GM18505 (cell line): Measurements from ENCODE around the gene KCNIP4.

Experiments
- ATAC-seq: cut with Tn5 transposase; IDR thresholded peaks from one replicate; pipeline ENCODE4 v1.9.1; 2021; ENCODE audit not compliant: unreplicated experiment
- POLR2A ChIP-seq: IDR thresholded peaks from 4 replicates; pipeline ENCODE4 v1.6.1; 2011; ENCODE audit warnings: borderline replicate concordance; ENCODE audit not compliant: insufficient read depth, insufficient read length; ENCODE audit errors: extremely low read depth

KCNIP4 gene

DNA sequence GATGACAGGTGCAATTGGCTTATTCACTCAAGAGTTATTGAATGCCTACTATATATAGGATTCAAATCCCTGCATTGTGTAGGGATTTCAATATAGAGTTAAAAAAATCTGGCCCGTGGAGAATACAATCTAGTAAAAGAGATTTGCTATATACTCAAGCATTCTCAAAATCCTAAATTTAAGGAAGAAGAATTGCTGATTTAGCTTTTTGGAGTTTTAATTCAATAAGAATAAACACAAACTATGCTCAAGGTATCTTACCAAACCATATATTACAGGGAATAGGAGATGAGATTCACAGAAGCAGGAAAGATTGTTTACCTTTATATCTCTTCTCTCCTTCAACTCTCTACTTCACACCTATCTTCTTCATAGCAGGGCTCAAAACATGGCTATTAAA lies 771.5 kb downstream of the KCNIP4 start:
- no peak for ATAC-seq
- no peak for TF ChIP-seq POLR2A

DNA sequence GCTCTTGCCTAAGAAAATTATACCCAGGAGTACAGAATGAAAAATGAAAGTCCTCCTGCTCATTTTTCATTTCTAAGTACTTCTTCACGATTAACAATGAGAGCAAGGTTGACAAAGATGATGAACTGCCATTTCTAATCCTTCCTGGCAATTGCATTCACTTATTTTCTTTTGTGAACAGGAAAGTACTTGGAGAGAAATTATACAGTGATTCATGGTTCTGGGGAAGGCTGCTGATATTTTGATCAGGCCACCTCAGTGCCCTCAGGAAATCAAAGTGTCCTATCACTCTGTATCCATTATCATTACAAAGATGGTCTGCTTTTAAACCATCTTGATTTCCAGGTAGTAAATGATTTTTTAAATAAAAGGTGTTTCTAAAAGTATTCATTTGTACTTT lies 780.9 kb downstream of the KCNIP4 start:
- no peak for TF ChIP-seq POLR2A
- no peak for ATAC-seq

DNA sequence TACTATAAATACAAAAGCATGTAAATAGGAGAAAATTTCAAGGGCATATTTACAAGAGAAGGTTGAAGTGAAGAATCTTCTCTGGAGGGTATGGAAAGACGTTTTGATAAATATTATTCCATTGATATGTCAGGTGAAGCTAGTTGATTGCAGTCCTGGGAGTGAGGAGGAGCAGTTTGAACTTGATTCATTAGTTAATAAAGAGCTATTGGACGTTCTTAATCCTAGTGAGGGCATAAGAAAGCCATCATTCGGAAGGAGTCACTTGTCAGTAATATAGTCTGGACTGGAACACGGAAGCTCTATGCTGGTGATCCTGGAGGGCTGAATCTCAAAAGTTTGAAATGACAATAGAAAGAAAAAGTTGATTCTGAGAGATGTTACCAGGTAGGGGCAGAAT lies 793.2 kb downstream of the KCNIP4 start:
- no peak for ATAC-seq
- no peak for TF ChIP-seq POLR2A

DNA sequence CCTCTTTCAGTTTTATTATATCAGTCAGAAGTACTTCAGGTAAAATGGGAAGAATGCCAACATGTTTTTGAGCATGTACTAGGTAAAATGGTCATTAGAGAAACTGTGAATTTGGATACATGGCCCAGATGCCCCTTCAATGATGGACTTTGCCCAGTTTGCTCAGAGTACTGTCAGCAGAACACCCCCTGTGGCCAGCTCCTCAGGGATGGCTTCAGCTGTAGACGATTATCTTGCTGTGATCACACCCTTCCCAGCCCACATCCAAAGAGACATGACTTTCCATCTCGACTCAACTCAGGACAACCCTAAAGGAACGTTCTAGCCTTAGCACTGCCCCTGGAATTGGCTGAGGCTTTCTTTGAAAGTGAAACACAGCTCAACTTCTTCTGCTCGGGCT lies 809.2 kb downstream of the KCNIP4 start:
- ATAC-seq, result no peak
- no peak for TF ChIP-seq POLR2A

DNA sequence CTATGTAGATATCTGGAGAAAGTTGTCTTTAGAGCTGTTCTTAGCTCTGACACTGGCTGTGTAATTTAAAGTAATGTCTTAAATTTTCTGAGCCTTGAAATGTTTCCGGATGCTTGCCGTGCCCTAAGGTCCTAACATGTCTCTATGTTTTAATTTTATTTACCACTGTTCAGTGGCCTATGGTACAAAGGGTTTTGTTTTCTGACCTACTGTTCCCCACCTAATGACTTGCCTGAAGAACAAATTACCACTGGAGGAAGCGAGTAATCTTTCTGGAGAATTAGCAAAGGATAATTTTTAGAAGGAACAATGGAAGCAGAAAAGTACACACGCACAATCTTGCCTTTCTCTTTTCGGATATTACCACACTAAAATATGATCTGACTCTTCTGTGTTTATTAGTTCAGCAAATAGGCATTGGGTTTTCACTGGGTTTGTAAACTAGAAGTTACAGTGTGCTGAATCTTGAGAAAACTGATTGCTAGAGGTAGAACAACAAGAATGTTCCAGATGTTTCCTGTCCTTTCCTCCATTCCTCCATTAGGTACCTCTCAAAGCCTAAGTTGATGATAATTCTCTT lies 812.4 kb downstream of the KCNIP4 start:
- no peak for ATAC-seq
- no peak for TF ChIP-seq POLR2A

- TF ChIP-seq POLR2A, result no peak
- no peak for ATAC-seq
Observed at GRCh38 chr4:21134994-21135393, 813.6 kb downstream of the KCNIP4 start.

GRCh38 chr4:21130606-21131005 lies 818.0 kb downstream of the KCNIP4 start:
- TF ChIP-seq POLR2A, result no peak
- ATAC-seq, result no peak

DNA sequence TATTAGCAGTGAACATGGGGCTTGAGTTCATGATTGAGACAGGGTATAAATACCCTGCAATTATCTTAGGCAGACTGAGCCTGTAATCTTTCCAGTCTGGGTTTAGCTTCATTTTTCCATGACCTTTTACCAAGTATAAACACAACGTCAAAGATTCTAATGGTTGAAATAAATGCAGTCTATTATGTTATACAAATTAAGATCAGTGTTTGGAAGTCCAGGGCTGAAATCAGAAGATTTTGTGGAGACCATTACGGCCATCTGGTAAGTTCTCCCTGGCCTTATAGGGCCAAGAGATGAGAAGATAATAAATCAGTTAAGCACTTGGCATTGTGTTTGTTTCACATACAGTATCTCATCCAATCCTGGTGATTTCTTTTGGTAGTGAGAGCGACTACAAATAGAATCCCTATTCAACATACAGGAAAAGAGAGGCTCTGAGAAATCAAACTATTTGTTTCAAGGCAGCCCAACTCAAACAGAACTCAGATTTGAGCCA lies 822.5 kb downstream of the KCNIP4 start:
- no peak for ATAC-seq
- TF ChIP-seq POLR2A, result no peak

DNA sequence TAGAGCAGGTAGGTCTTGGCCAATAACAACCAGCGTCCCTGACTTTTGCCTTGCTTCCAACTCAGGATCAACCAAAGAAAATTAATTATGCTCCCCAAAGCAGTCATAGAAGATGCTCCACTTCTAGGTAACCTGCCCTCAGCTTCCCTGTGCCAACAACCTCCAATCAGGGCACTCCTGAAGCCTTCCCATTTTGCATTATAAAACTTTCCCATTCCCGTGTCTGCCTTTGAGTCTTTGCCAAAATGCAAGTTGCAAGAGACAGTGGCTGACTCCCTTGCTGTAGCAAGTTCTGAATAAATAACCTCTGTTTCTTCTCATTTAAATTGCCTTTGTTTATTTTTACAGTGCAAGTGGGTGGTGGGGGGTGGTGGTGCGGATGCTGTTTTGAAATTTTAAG lies 830.3 kb downstream of the KCNIP4 start:
- ATAC-seq, result no peak
- TF ChIP-seq POLR2A, result no peak

- TF ChIP-seq POLR2A, result no peak
- no peak for ATAC-seq
Observed at GRCh38 chr4:21117541-21118180, 830.9 kb downstream of the KCNIP4 start.

DNA sequence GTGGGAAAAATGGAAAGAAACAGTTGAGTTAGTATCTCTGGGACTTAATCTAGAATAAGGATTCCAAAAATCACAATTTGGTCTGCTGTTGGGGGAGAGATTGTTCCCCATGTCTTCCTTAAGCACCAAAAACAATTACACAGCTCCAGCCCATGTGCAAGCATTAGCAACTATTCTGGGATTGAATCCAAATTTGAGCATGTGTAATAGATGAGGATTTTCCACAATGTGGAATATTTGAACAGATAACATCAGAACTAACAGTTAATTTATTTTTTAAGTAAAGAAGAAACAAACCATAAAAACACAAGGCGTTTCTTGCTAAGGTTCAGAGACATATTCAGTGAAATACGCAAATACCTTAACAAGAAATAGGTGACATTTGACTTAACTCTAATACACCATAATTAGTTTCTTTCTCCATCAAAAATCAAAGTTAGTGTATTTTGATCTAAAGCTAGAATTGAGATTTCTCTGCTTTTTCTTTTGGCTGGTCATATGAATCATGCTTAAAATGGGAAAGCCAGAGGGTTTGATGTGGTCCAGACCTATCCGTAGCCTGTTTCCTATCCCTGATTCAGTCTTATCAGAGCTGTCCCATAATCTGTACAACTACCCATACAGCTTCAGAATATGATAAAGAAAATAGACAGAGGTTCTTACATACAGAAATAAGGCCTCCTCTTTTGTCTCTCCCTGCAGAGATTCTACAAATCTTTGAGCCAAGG lies 834.9 kb downstream of the KCNIP4 start:
- no peak for TF ChIP-seq POLR2A
- no peak for ATAC-seq

GRCh38 chr4:21102667-21103066 lies 845.9 kb downstream of the KCNIP4 start:
- no peak for TF ChIP-seq POLR2A
- no peak for ATAC-seq

GRCh38 chr4:21097865-21098264 lies 850.7 kb downstream of the KCNIP4 start:
- no peak for ATAC-seq
- no peak for TF ChIP-seq POLR2A

- ATAC-seq, result no peak
- TF ChIP-seq POLR2A, result no peak
Observed at GRCh38 chr4:21097026-21097425, 851.5 kb downstream of the KCNIP4 start.

DNA sequence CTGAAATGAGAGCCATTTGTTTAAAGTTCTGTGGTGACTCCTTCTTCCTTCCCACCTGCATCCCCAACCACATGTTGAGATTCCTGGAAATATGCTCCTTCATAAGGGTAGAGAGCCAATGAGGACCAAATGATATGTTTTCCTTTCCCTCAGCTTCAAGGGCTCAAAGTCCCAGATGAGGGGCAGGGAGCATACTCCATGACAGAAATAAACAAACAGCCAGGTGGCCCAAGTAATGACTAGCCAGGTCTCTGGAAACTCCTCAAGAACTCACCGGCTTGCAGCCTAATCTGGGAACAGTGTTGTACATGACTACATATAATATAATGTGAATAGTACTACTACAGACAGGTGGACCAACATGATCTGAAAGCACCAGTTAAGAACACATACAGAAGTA lies 856.0 kb downstream of the KCNIP4 start:
- ATAC-seq, result no peak
- TF ChIP-seq POLR2A, result no peak

DNA sequence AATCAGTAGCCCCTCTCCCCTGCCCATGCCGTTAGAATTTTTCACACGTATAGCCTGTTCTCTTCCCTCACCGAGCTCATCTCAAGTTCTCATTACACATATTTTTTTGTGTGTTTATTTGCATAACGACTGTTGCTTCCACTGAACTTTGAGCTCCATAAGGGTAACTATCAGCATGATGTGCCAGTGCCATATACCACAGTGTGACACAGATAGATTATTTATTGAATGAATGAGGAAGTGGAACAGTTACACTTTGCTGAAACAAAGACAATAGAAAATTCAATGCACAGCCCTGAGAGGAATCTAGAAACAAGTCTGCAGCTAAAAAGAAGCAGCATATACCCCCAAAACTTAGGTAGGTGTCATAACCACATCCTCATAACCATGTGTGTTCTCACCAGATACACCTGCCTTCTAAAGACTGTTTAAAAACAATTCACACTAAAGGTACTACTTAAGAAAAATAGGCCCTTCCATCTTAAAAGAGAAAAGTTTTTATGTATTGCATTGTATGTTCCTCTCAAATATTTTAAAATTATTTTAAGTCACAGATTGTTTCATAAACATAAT lies 858.4 kb downstream of the KCNIP4 start:
- TF ChIP-seq POLR2A, result no peak

More for the DNA sequence above, 858.4 kb downstream of the KCNIP4 start:
- no peak for ATAC-seq
